HepG2 (cell line): ENCODE data around the gene IFI30. TPM values are rescaled to one million over a fixed set of nuclear protein-coding genes. Genes with fewer than 3 reads are reported as not detected.

ENCODE experiments used
- ATAC-seq: fragments of 200-7000 bp; cut with Tn5 transposase; 3 replicates; pipeline ENCODE4 v1.9.1; 2020; ENCODE audit warnings: mild to moderate bottlenecking, moderate library complexity
- BruUV-seq: library from RNA; stranded (reverse); fragments of 400-500 nt; replicated peaks from 2 replicates; lab custom pipeline; 2021; lab: Mats Ljungman, UMichigan
- CTCF ChIA-PET: fragments of 300-600 bp; formaldehyde crosslinking; extraction: SDS; loops from one replicate; lab custom pipeline; 2021; ENCODE audit warnings: low total read pairs, inconsistent platforms, low intra/inter-chr PET ratio; lab: Yijun Ruan, JAX
- POLR2A ChIA-PET: fragments of 350-600 bp; sonication (Branson Sonifier 250); formaldehyde crosslinking; loops from one replicate; lab custom pipeline; 2020; ENCODE audit warnings: antibody characterized with exemption, inconsistent platforms; lab: Yijun Ruan, JAX
- DNase-seq: peaks from one replicate; pipeline ENCODE4 v3.0.0-alpha.2; 2015; ENCODE audit warnings: low spot score
- FAIRE-seq: peaks from 3 replicates; lab custom pipeline; 2011; peaks lifted over from hg19 to GRCh38; lab: Jason Lieb, UNC
- H2AFZ ChIP-seq: one replicate; pipeline ENCODE4 v1.6.1; 2011; ENCODE audit warnings: low read length, inconsistent platforms
- H3K27ac ChIP-seq: fragments of 300-600 bp; 3 replicates; pipeline ENCODE4 v1.8.0; 2011; ENCODE audit warnings: mixed run types, mild to moderate bottlenecking, mixed read lengths, low read length, inconsistent platforms; ENCODE audit not compliant: insufficient read depth; ENCODE audit errors: extremely low read length
- H3K27me3 ChIP-seq, 2 experiments: fragments of 200-600 bp in 1 of 2; 2 replicates in 1 of 2; 3 replicates in 1 of 2; pipeline versions ENCODE4 v1.6.0 to v1.8.0; 2011; ENCODE audit warnings: low read length in 2 of 2, mild to moderate bottlenecking in 2 of 2, moderate library complexity in 2 of 2, inconsistent platforms in 1 of 2; ENCODE audit not compliant: insufficient read depth in 2 of 2, control insufficient read depth in 1 of 2
- H3K36me3 ChIP-seq, 2 experiments: fragments of 200-600 bp in 1 of 2; replicated peaks in 1 of 2; 2 replicates in 1 of 2; 3 replicates in 1 of 2; pipeline versions ENCODE4 v1.5.1 to v1.8.0; 2011; ENCODE audit warnings: low read length in 2 of 2, inconsistent platforms in 1 of 2; ENCODE audit not compliant: insufficient read depth in 2 of 2, control insufficient read depth in 1 of 2
- H3K4me1 ChIP-seq: 2 replicates; pipeline ENCODE4 v1.5.1; 2012; ENCODE audit warnings: low read length, inconsistent platforms; ENCODE audit not compliant: insufficient read depth
- H3K4me2 ChIP-seq: 2 replicates; pipeline ENCODE4 v1.6.0; 2011; ENCODE audit warnings: low read depth, low read length, inconsistent platforms
- H3K4me3 ChIP-seq, 3 experiments: fragments of 200-600 bp in 1 of 3; sonication (generic), shearing (Covaris generic) in 1 of 3; replicated peaks in 1 of 3; 2 replicates each; pipeline ENCODE4 v1.5.1; 2011 to 2016; ENCODE audit warnings: low read length in 3 of 3, inconsistent platforms in 2 of 3, low read depth in 2 of 3, mild to moderate bottlenecking in 2 of 3, control low read depth in 1 of 3, mixed read lengths in 1 of 3; ENCODE audit not compliant: insufficient read depth in 1 of 3
- H3K79me2 ChIP-seq: one replicate; pipeline ENCODE4 v1.6.1; 2011; ENCODE audit warnings: low read length, inconsistent platforms; ENCODE audit not compliant: insufficient read depth
- H3K9ac ChIP-seq: 2 replicates; pipeline ENCODE4 v1.6.0; 2011; ENCODE audit warnings: mild to moderate bottlenecking, low read depth, low read length, inconsistent platforms; ENCODE audit not compliant: insufficient read depth
- H3K9me3 ChIP-seq: 2 replicates; pipeline ENCODE4 v1.5.1; 2012; ENCODE audit warnings: mild to moderate bottlenecking, low read length
- H4K20me1 ChIP-seq: 2 replicates; pipeline ENCODE4 v1.6.0; 2011; ENCODE audit warnings: inconsistent platforms, mild to moderate bottlenecking, low read length, moderate library complexity; ENCODE audit not compliant: insufficient read depth
- MNT ChIP-seq: fragments of 450-650 bp; IDR thresholded peaks from 2 replicates; pipeline ENCODE4 v1.6.1; 2016
- PHF20 ChIP-seq: sonication (generic); formaldehyde crosslinking; IDR thresholded peaks from 2 replicates; pipeline ENCODE4 v1.5.0; 2020; ENCODE audit warnings: mild to moderate bottlenecking, missing genetic modification reagents
- RFXANK ChIP-seq: IDR thresholded peaks from 2 replicates; pipeline ENCODE4 v1.6.1; 2016
- SKIL ChIP-seq: sonication (generic); formaldehyde crosslinking; IDR thresholded peaks from 2 replicates; pipeline ENCODE4 v1.8.0; 2022; ENCODE audit warnings: missing genetic modification reagents, mild to moderate bottlenecking, moderate library complexity, borderline replicate concordance
- SP140L ChIP-seq: sonication (generic); formaldehyde crosslinking; IDR thresholded peaks from 2 replicates; pipeline ENCODE4 v1.4.0; 2020; ENCODE audit warnings: missing genetic modification reagents, borderline replicate concordance
- ZFP41 ChIP-seq: sonication (generic); formaldehyde crosslinking; IDR thresholded peaks from 2 replicates; pipeline ENCODE4 v1.4.0; 2020; ENCODE audit warnings: mild to moderate bottlenecking, missing genetic modification reagents, borderline replicate concordance
- ZNF160 ChIP-seq: sonication (generic); formaldehyde crosslinking; IDR thresholded peaks from 2 replicates; pipeline ENCODE4 v1.8.0; 2022; ENCODE audit warnings: mild to moderate bottlenecking, inconsistent platforms, missing genetic modification reagents
- ZNF354B ChIP-seq: sonication (generic); formaldehyde crosslinking; IDR thresholded peaks from 2 replicates; pipeline ENCODE4 v1.8.0; 2022; ENCODE audit warnings: mild to moderate bottlenecking, missing genetic modification reagents
- ZNF570 ChIP-seq: sonication (generic); formaldehyde crosslinking; IDR thresholded peaks from 2 replicates; pipeline ENCODE4 v1.4.0; 2020; ENCODE audit warnings: mild to moderate bottlenecking, missing genetic modification reagents, borderline replicate concordance
- ZNF670 ChIP-seq: sonication (generic); formaldehyde crosslinking; IDR thresholded peaks from 2 replicates; pipeline ENCODE4 v1.8.0; 2022; ENCODE audit warnings: mild to moderate bottlenecking, missing genetic modification reagents, borderline replicate concordance
- ZNF749 ChIP-seq: sonication (generic); formaldehyde crosslinking; IDR thresholded peaks from 2 replicates; pipeline ENCODE4 v1.8.0; 2022; ENCODE audit warnings: mild to moderate bottlenecking, missing genetic modification reagents, moderate library complexity, borderline replicate concordance
- WGBS: methylation state at CpG from one replicate; pipeline ENCODE4 v1.1.6; 2017; ENCODE audit warnings: low lambda C conversion rate; 5-methylcytosine and 5-hydroxymethylcytosine counted together
- in situ Hi-C: cut with HindIII; loops from 2 replicates; pipeline ENCODE4 v1.10.0; 2017; ENCODE audit warnings: low pct_unique_long_range_greater_than_20kb; ENCODE audit not compliant: extremely low pct_ligation_motif_present
- intact Hi-C: fragments of 100-400 bp; cut with micrococcal nuclease; formaldehyde crosslinking; loops from one replicate; pipeline ENCODE4 v1.10.0; 2022; ENCODE audit not compliant: unreplicated experiment
- polyA plus RNA-seq, 8 experiments: library from polyadenylated mRNA; depleted of rRNA in 3 of 8; stranded (reverse) in 7 of 8; unstranded in 1 of 8; fragments of >200 nt; fragmentation: Illumina TruSeq in 4 of 8; extraction: Trizol in 4 of 8; gene quantifications; 2 replicates each; pipeline versions ENCODE4 v1.2.1 to v1.2.3, GENCODE V29; 2011 to 2016; ENCODE audit warnings: low read depth in 4 of 8, missing spikeins in 1 of 8, mixed read lengths in 1 of 8; ENCODE audit not compliant: insufficient read depth in 1 of 8
- total RNA-seq, 5 experiments: library from RNA; depleted of rRNA; stranded (reverse); fragments of >200 nt; fragmentation: Illumina TruSeq; extraction: Trizol; gene quantifications; 2 replicates each; pipeline ENCODE4 v1.2.3, GENCODE V29; 2016; ENCODE audit warnings: low read depth in 1 of 5

The IFI30 gene
- total and polyA plus RNA-seq, 2 of the 13 experiments (the other 11 are each of a cell fraction or from before 2014, with no cell fraction given) = 25.0 to 79.4 TPM

DNA sequence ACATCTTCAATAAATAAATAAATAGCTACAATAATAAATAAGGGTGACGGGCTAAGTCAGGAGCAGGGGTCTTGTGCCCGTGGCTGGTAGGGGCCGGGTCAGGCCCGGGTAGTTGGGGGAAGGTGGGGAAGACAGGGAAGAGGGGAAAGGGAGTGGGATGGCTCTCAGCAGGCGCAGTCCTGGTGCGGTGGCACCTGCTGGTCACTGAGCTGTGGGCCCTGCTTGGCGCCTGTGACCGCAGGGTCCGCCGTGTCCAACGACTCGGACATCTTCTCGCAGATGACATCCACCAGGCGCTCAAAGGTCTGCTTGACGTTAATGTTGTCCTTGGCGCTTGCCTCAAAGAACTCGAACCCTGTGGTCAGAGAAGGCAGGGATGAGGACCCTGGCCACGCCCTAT lies 23.7 kb downstream of the IFI30 start:
- Histone ChIP-seq H3K27me3 (no peaks in the 10 kb centered on the region; a peak in 1 of 5 replicates), H3K9me3 (no peaks in the 10 kb centered on the region), H3K4me2 (no peak overlapping the region), H3K27ac (no peak overlapping the region), H2AFZ (no peak overlapping the region), H3K4me1 (peaks cover 11% of the 10 kb centered on the region), H3K9ac (no peak overlapping the region), H3K4me3 (no peak overlapping the region), H4K20me1 (no peaks in the 10 kb centered on the region), H3K79me2 (peaks cover 7% of the 10 kb centered on the region), H3K36me3 (peaks cover 8 to 19% of the 10 kb centered on the region in 2 experiments; a peak in 3 of 5 replicates)
- TF ChIP-seq ZNF354B (CRISPR knock-in tag) (no peak), SKIL (CRISPR knock-in tag) (no peak), ZFP41 (CRISPR knock-in tag) (no peak), ZNF749 (no peak), ZNF160 (CRISPR knock-in tag) (no peak), RFXANK (CRISPR knock-in tag) (no peak), SP140L (no peak), MNT (no peak), ZNF570 (CRISPR knock-in tag) (no peak), ZNF670 (CRISPR knock-in tag) (no peak), PHF20 (CRISPR knock-in tag) (no peak)
- POLR2A ChIA-PET = no interaction called here
- intact Hi-C loops = no loop called here
- FAIRE-seq (no peak), DNase-seq (no peak), ATAC-seq (no peak)
- WGBS = 86% methylated on average over 7 of the region's 18 CpGs
- in situ Hi-C loops = no loop called here
- CTCF ChIA-PET = no interaction called here
- no TSS peak for BruUV-seq
